ENCODE results near the gene MPPED1. TPM values are rescaled to one million over a fixed set of nuclear protein-coding genes. Genes with fewer than 3 reads are reported as not detected.

Gene MPPED1
- total and polyA plus RNA-seq, 2 donors (not counting 3 experiments of a cell fraction or from before 2014, with no cell fraction given): not detected

DNA sequence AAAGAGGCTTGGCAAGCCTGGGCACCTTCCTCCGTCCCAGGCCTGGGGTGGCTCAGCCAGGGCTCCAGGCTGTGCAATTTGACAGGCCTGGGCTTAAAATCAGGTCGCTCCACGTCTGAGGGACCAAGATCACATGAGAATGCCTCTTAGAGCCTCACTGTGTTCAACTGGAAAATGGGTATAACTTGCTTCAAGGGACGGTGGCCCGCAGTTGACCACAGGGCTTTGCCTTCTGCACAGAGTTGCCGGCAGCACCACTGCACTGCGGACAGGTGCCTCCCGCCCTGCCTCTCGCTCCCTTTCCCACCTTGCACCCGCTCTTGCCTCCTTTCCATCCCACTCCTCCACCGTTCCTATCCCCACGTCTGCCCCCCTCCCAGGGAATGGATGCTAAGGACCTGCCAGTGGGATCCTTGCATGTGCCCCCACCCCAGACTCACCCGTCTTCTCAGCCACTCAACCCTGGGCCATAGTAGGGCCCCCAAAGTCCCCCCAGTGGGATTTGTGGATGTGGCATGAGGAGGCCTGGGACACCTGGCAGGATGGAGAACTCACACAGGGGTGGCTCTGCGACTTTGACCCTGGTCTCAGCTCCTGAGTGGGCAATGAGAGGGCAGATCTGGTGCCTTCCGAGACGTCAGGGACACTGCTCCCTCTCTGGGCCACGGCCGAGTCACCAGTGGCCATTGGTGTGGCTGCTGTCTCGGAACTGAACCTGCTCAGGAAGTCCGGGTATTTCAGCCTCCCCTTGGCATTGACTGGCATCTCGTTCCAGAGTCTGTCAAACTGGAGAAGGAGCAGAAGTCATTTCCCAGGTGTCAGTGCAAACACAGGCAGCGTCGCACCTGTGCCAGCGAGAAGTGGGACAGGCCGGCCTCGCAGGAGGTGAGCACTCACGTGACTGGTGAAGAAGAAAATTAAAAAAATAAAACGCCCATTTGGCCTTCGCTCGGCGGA lies 128.0 kb downstream of the MPPED1 start:
- no peaks in the 10 kb centered on the region for H3K27me3 ChIP-seq (ENCODE audit: control insufficient read depth in 2 of 2, insufficient read depth in 2 of 2, low read length in 2 of 2)
- no peaks in the 10 kb centered on the region for H4K20me1 ChIP-seq (replicated peaks; ENCODE audit: control insufficient read depth, extremely low read depth, insufficient read depth, low read length)
- BruUV-seq (replicated peaks): no TSS peak
- no peak overlapping the region for H3K27ac ChIP-seq (ENCODE audit: insufficient read depth, low read depth, low read length)
- H3K9me3 ChIP-seq (replicated peaks; ENCODE audit: control insufficient read depth, insufficient read depth, low read length): no peaks in the 10 kb centered on the region
- H3K9me1 ChIP-seq (replicated peaks; ENCODE audit: control insufficient read depth, extremely low read depth, insufficient read depth, low read length): no peaks in the 10 kb centered on the region
- TF ChIP-seq EZH2 (IDR thresholded peaks at IDR 0.05; ENCODE audit: borderline replicate concordance, low read depth, low read length, severe bottlenecking): no peak
- TF ChIP-seq JUN (IDR thresholded peaks at IDR 0.05; ENCODE audit: borderline replicate concordance, insufficient read depth, insufficient read length, low read depth): no peak
- TF ChIP-seq MYC (IDR thresholded peaks at IDR 0.05; ENCODE audit: low read depth, low read length): no peak
- TF ChIP-seq, protein P1, sequence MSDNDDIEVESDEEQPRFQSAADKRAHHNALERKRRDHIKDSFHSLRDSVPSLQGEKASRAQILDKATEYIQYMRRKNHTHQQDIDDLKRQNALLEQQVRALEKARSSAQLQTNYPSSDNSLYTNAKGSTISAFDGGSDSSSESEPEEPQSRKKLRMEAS (IDR thresholded peaks at IDR 0.05; ENCODE audit: insufficient read depth, insufficient read length): no peak
- TF ChIP-seq POLR2AphosphoS5 (IDR thresholded peaks at IDR 0.05; ENCODE audit: insufficient read depth, low read depth, low read length): no peak
- TF ChIP-seq, protein P2, sequence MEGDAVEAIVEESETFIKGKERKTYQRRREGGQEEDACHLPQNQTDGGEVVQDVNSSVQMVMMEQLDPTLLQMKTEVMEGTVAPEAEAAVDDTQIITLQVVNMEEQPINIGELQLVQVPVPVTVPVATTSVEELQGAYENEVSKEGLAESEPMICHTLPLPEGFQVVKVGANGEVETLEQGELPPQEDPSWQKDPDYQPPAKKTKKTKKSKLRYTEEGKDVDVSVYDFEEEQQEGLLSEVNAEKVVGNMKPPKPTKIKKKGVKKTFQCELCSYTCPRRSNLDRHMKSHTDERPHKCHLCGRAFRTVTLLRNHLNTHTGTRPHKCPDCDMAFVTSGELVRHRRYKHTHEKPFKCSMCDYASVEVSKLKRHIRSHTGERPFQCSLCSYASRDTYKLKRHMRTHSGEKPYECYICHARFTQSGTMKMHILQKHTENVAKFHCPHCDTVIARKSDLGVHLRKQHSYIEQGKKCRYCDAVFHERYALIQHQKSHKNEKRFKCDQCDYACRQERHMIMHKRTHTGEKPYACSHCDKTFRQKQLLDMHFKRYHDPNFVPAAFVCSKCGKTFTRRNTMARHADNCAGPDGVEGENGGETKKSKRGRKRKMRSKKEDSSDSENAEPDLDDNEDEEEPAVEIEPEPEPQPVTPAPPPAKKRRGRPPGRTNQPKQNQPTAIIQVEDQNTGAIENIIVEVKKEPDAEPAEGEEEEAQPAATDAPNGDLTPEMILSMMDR (IDR thresholded peaks at IDR 0.05; ENCODE audit: extremely low read depth in 1 of 2, insufficient read depth in 1 of 2, low read depth in 1 of 2, low read length in 2 of 2): no peak
- no peak for TF ChIP-seq POLR2A (IDR thresholded peaks at IDR 0.05; ENCODE audit: low read depth, low read length)
- dilution Hi-C loops (cut with MboI; ENCODE audit: extremely low pct_ligation_motif_present, low sequenced_read_pairs) (no loop called here), intact Hi-C loops (cut with micrococcal nuclease) (no loop called here)
- ChIA-PET CTCF (no interaction called here), POLR2A (no interaction called here)
- no peak for FAIRE-seq
- H3K4me1 ChIP-seq (ENCODE audit: control insufficient read depth, extremely low read depth, insufficient read depth, low read length): no peaks in the 10 kb centered on the region
- H3K36me3 ChIP-seq (ENCODE audit: control insufficient read depth in 2 of 2, extremely low read depth in 1 of 2, insufficient read depth in 2 of 2, low read length in 2 of 2): no peaks in the 10 kb centered on the region
- H3K4me3 ChIP-seq (replicated peaks in 1 of 3; ENCODE audit: insufficient read depth in 1 of 3, low read depth in 1 of 3, low read length in 3 of 3): no peak overlapping the region
- H3K9ac ChIP-seq (replicated peaks; ENCODE audit: extremely low read depth, insufficient read depth, low read length): no peak overlapping the region
- H2AFZ ChIP-seq (ENCODE audit: low read depth, low read length): no peak overlapping the region
- no peaks in the 10 kb centered on the region for H3K79me2 ChIP-seq (ENCODE audit: control insufficient read depth, insufficient read depth, low read length)
- no peak for DNase-seq (ENCODE audit: low read depth, low spot score)
- no peak overlapping the region for H3K4me2 ChIP-seq (ENCODE audit: insufficient read depth, low read length)
